GM19025 (cell line): ENCODE measurements around the gene MT1B.
"Not testable (repeated sequence)": the region's sequence is repeated elsewhere in the genome, so short reads cannot be mapped to it uniquely, and the experiment has no call there.

Experiments
- ATAC-seq: cut with Tn5 transposase; IDR thresholded peaks from one replicate; pipeline ENCODE4 v1.9.1; 2021; ENCODE audit warnings: mild to moderate bottlenecking, low read depth, moderate library complexity; ENCODE audit not compliant: unreplicated experiment

Gene MT1B

GRCh38 chr16:56618138-56618537 is 33.5 kb upstream of the MT1B start:
- ATAC-seq, result no peak

- no peak for ATAC-seq
Measured at GRCh38 chr16:56620339-56620897, 31.3 kb upstream of the MT1B start.

GRCh38 chr16:56621665-56622445 is 29.8 kb upstream of the MT1B start:
- not testable (repeated sequence) for ATAC-seq

DNA sequence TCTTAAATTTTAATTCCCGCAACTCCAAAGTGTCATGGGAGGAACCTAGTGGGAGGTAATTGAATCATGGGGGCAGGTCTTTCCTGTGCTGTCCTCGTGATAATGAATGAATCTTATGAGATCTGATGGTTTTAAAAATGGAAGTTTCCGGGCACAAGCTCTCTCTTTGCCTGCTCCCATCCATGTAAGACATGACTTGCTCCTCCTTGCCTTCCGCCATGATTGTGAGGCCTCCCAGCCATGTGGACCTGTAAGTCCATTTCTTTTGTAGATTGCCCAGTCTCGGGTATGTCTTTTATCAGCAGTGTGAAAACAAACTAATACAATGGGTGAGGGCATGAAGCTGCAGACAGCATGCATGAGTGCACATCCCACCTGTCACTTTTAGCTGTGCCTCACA is 28.5 kb upstream of the MT1B start:
- ATAC-seq, result not testable (repeated sequence)

DNA sequence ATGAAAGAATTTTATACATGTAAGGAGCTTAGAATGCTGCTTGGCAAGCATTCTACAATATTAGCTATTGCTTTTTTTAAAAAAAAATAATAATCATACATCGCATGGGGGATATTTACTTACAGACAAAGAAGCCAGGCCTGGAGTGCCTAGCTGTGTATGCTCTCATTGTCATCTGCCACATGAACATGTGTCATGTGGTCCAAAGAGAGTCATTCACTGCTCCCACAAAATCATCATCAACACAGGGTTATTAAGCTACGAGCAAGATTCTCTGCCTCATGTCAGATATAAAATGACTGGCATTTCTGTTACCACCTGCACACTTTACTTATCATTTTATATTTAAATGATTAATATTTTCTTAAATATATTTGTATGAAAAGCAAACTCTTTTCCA is 28.0 kb upstream of the MT1B start:
- ATAC-seq, result no peak

DNA sequence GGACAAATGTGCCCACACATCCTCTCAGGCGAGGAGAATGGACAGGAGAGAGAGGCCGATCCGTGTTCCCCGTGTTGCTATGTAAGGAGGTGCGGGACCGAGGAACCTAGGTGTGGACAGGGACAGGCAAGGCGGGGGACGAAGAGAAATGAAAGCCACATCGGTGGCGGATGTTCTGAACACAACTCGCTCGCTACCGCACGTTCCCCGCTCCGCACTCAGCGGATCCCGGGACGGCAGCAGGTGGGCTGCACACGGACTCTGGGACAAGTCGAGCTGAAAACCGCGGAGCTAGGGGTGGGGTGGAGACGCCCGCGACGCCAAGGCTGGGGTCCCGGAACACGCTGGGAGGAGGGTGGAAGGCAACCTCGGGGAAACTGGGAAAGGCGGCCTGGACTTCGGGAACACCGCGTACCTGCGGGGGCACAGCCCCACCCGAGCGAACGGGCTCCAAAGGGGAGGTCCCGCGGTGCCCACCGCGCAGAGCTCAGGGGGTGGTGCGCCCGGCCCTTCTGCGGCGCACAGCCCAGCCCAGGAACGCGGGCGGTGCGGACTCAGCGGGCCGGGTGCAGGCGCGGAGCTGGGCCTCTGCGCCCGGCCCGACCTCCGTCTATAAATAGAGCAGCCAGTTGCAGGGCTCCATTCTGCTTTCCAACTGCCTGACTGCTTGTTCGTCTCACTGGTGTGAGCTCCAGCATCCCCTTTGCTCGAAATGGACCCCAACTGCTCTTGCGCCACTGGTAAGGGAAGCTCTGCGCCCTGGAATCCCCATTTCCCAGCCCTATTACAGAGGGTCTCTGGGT is 26.3 kb upstream of the MT1B start, which contains the start of gene MT1E:
Gene MT1E, plus strand, starts transcription at position 642 of the 803 bp plus-strand sequence. Its CDS starts 71 bp downstream, at position 713.
- ATAC-seq, result peak; percentile 50

GRCh38 chr16:56625943-56626654 is 25.6 kb upstream of the MT1B start:
- ATAC-seq, result no peak

- no peak for ATAC-seq
Measured at GRCh38 chr16:56626685-56627084, 25.0 kb upstream of the MT1B start.

DNA sequence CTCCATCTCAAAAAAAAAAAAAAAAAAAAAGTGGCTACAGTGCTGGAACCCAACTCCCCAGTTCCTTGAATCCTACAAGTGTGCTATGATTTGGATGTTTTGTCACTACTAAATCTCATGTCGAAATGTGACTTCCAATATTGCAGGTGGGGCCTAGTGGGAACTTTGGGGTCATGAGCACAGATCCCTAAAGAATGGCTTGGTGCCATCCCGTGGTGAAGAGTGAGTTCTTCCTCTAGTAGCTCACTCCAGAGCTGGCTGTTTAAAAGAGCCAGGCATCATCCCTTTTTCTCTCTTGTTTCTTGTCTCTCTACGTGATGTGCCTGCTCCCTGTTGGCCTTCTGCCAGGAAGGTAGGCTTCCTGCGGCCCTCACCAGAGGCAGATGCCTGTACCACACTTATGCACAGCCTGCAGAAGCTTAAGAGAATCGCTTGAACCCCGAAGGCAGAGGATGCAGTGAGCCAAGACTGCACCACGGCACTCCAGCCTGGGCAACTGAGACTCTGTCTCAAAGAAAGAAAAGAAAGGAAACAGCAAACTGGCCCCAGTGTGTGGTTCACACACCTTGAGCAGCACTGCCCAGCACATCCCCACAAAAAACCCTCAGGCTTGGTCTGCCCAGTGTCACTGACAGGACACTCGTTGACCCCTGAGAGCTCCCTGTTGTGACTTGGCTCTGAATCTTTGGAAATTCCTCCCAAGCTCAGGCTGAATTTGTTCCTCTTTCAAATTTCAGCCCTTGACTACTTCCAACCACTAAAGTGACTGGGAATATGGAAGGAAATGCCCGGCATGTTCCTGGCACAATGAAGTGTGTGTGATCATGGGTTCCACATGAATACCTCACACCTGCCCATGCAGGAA is 23.0 kb upstream of the MT1B start:
- ATAC-seq, result no peak

DNA sequence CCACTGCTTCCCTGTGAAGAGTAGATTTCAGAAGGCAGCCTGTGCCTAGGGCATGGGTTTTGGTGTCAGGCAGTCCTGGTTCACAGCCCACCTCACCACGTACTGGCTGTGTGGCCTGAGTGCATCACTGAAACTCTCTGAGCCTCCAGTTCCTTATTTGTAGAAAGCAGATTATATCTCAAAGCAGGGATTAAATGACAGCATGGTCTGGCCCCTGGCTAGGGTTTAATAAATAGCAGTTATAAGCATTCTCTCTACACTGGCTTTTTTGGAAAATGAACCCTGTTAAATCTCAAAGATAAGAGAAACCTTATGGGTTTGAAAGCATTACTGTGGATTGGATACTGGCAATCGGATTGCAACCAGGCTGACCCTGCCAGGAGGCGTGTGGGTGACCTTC is 22.2 kb upstream of the MT1B start:
- ATAC-seq, result no peak

DNA sequence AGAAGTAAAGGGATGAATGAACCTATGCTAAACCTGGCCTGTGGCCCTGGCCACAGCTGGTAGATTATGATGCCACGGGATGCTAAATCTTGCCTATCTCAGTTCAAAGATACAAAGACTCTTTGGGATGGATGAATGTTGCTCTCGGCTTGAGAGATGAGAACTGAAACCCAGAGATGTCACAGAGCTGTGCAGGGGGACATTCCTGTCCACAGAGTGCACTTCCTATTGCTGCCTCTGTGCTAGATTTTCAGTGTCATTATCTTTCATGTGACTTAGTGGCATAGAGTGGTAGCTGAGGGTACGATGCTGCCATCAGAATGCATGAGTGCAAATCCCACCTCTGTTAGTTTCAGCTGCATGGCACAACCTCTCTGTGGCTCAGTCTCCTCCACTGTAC is 21.6 kb upstream of the MT1B start:
- ATAC-seq, result peak; percentile 79

DNA sequence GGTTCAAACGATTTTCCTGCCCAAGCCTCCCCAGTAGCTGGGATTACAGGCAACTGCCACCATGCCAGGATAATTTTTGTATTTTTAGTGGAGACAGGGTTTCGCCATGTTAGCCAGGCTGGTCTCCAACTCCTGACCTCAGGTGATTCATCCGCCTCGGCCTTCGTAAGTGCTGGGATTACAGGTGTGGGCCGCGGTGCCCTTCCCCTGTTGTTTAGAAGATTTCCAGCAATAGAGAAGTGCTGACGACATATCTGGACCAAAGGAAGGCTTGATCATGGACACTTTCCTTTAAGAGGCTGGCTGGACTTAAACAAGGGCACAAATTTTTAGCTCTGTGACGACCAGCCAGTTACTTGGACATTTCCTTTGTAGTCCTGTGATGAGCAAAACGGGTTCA is 20.5 kb upstream of the MT1B start:
- no peak for ATAC-seq

DNA sequence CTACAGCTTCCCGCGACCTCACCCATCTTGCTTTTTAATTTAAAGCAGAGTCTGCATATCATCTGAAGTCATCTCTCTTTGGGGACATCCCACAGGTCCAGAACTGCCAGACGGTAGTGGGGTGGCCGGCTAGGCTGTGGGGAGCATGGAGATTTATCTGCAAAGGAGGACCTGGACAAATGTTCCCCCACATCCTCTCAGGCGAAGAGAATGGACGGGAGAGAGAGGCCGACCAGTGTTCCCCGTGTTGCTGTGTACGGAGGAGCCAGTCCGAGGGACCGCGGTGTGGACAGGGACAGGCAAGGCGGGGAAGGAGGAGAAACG is 19.9 kb upstream of the MT1B start:
- ATAC-seq, result no peak

- ATAC-seq, result no peak
Measured at GRCh38 chr16:56632156-56632847, 19.4 kb upstream of the MT1B start, which contains the start of gene MT1M. Gene MT1M (plus strand): TSS chr16:56632659. CDS start chr16:56632732, 73 bp downstream.

GRCh38 chr16:56632848-56633365 is 18.8 kb upstream of the MT1B start:
- ATAC-seq, result no peak

DNA sequence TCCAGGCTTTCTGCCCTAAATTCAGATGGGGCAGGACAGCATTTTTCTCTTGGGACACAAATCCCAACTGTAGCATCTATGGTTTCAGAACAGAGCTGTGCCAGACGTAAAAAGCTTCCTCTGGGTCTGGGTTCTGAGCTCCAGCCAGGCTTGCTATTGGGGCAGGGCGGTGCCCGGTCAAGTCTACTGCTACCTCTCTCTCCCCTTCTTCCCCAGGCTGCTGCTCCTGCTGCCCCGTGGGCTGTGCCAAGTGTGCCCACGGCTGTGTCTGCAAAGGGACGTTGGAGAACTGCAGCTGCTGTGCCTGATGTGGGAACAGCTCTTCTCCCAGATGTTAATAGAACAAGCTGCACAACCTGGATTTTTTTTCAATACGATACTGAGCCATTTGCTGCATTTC is 18.2 kb upstream of the MT1B start:
- no peak for ATAC-seq

- no peak for ATAC-seq
Measured at GRCh38 chr16:56634715-56635440, 16.8 kb upstream of the MT1B start.

DNA sequence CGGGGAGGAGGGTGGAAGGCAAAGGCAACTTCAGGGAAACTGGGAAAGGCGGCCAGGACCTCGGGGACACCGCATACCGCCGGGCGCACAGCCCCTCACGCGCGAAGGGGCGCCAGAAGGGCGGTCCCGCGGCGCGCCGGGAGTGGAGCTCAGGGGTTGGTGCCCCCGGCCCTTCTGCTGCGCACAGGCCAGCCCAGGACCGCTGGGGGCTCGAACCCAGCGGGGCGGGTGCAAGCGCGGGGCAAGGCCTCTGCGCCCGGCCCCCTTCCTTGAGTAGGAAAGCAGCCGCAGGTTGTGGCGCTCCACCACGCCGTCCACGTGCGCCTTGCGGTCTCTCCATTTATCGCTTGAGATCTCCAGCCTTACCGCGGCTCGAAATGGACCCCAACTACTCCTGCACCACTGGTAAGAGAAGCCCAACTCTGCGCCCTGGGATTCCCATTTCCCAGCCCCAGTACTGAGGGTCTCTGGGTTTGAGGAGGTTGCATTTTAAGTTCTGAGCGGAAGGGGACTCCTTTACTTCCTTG is 16.2 kb upstream of the MT1B start:
- no peak for ATAC-seq
